Right atrium auricular region (tissue), 2 donors: ENCODE measurements around the gene GBP5. TPM values are rescaled to one million over a fixed set of nuclear protein-coding genes. Genes with fewer than 3 reads are reported as not detected.
"Not testable (repeated sequence)": the region's sequence is repeated elsewhere in the genome, so short reads cannot be mapped to it uniquely, and the experiment has no call there.

Experiments
- DNase-seq: peaks from one replicate; pipeline ENCODE4 v3.0.0-alpha.2; 2019; ENCODE audit warnings: low spot score
- H3K27ac ChIP-seq, 2 donors: fragments of 200-600 bp; sonication (generic); 1 replicate in 1 of 2; 2 replicates in 1 of 2; pipeline ENCODE4 v1.5.1; 2016 to 2019
- H3K27me3 ChIP-seq, 2 donors: fragments of 200-600 bp; sonication (generic); one replicate each; pipeline versions ENCODE4 v1.5.1 to v1.6.0; 2017 to 2019
- H3K36me3 ChIP-seq: fragments of 200-600 bp; sonication (generic); one replicate; pipeline ENCODE4 v1.5.1; 2016
- H3K4me1 ChIP-seq, 2 donors: fragments of 200-600 bp; sonication (generic); one replicate each; pipeline versions ENCODE4 v1.5.1 to v1.6.0; 2017 to 2019
- H3K4me3 ChIP-seq, 2 donors: fragments of 200-600 bp; sonication (generic); 1 replicate in 1 of 2; 2 replicates in 1 of 2; pipeline ENCODE4 v1.5.1; 2017 to 2019; ENCODE audit warnings: mild to moderate bottlenecking in 1 of 2, moderate library complexity in 1 of 2
- H3K9me3 ChIP-seq, 2 donors: fragments of 200-600 bp; sonication (generic); one replicate each; pipeline ENCODE4 v1.5.1; 2019
- CTCF ChIP-seq, 2 donors: fragments of 200-600 bp; sonication (generic); IDR thresholded peaks; one replicate each; pipeline ENCODE4 v1.5.1; 2019; ENCODE audit warnings: antibody characterized with exemption in 2 of 2
- total RNA-seq, 2 donors: library from RNA; depleted of rRNA; stranded (reverse); fragments of >200 nt; gene quantifications; one replicate each; pipeline ENCODE4 v1.1.0, GENCODE V29; 2016

Gene GBP5
- total RNA-seq, 2 donors from 2014 or later, result 0.37 to 1.0 TPM

- no peak for TF ChIP-seq CTCF (IDR thresholded peaks at IDR 0.05)
- Histone ChIP-seq H3K27ac (peak overlapping the region in 1 of 2 donors; percentile 36), H3K4me3 (peak overlapping the region in 1 of 2 donors; percentile 7), H3K9me3 (no peaks in the 10 kb centered on the region), H3K27me3 (no peaks in the 10 kb centered on the region), H3K36me3 (no peaks in the 10 kb centered on the region), H3K4me1 (peaks cover 0 to 12% of the 10 kb centered on the region in 2 donors)
- DNase-seq, result no peak
These were observed 14.0 kb upstream of the GBP5 start for GRCh38 chr1:89286549-89287180.

GRCh38 chr1:89285745-89286380, 13.2 kb upstream of the GBP5 start:
- Histone ChIP-seq H3K27ac (no peak overlapping the region), H3K27me3 (no peaks in the 10 kb centered on the region), H3K4me1 (peaks cover 0 to 12% of the 10 kb centered on the region in 2 donors), H3K4me3 (no peak overlapping the region), H3K9me3 (no peaks in the 10 kb centered on the region), H3K36me3 (no peaks in the 10 kb centered on the region)
- no peak for DNase-seq
- TF ChIP-seq CTCF (IDR thresholded peaks at IDR 0.05), result no peak

DNA sequence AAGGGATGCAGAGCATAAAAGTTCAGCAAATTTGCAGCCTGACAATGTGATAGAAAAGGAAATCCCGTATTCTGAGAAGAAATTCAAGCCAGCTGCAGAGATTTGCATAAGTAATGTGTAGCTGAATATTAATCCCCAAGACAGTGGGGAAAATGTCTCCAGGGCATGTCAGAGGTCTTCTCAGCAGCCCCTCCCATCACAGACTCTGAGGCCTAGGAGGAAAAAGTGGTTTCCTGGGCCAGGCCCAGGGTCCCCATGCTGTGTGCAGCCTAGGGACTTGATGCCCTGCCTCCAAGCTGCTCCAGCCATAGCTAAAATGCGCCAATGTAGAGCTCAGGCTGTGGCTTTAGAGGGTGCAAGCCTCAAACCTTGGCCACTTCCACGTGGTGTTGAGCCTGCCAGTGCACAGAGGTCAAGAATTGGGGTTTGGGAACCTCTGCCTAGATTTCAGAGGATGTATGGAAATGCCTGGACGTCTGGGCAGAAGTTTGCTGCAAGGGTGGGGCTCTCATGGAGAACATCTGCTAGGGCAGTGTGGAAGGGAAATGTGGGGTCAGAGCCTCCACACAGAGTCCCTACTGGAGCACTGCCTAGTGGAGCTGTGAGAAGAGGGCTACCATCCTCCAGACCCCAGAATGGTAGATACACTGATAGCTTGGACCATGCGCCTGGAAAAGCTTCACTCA, 11.6 kb upstream of the GBP5 start:
- DNase-seq, H3K27me3 ChIP-seq, H3K27ac ChIP-seq, H3K9me3 ChIP-seq, H3K4me3 ChIP-seq, H3K36me3 ChIP-seq: not testable (repeated sequence)
- H3K4me1 ChIP-seq, result peaks cover 0 to 12% of the 10 kb centered on the region in 2 donors

- Histone ChIP-seq H3K27ac (no peak overlapping the region), H3K36me3 (no peaks in the 10 kb centered on the region), H3K9me3 (no peaks in the 10 kb centered on the region), H3K27me3 (no peaks in the 10 kb centered on the region), H3K4me3 (no peak overlapping the region), H3K4me1 (no peaks in the 10 kb centered on the region)
- no peak for TF ChIP-seq CTCF (IDR thresholded peaks at IDR 0.05)
- no peak for DNase-seq
These were observed 8.1 kb upstream of the GBP5 start for GRCh38 chr1:89280766-89281165.

DNA sequence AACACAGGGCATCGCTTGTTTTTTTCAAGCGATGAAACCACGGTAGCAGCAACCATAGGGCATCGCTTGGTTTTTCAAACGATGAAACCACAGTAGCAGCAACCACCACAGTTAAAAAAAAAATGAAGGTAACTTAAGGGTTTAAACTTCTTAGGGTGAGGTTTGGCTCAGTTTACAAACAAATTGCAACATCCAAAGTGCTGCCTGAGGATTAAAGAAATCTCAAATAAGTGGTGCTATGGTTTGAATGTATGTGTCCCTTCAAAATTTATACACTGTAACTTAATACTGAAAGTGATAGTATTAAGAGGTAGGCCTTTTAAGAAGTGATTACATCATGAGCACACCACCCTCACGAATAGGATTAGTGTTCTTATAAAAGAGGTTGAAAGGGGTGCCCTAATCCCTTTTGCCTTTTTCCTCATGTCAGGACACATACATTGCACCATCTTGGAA, 6.4 kb upstream of the GBP5 start:
- no peaks in the 10 kb centered on the region for H3K4me1 ChIP-seq

More for the DNA sequence above, 6.4 kb upstream of the GBP5 start:
- Histone ChIP-seq H3K36me3 (no peaks in the 10 kb centered on the region), H3K27me3 (no peaks in the 10 kb centered on the region), H3K27ac (no peak overlapping the region), H3K4me3 (no peak overlapping the region), H3K9me3 (no peaks in the 10 kb centered on the region)
- no peak for DNase-seq
- no peak for TF ChIP-seq CTCF (IDR thresholded peaks at IDR 0.05)
